MM.1S (cell line): ENCODE results near the gene AATK.

Source experiments
- DNase-seq: peaks from one replicate; pipeline ENCODE4 v3.0.0-alpha.2; 2015
- H2AFZ ChIP-seq: fragments of 300-600 bp; sonication (generic); 2 replicates; pipeline ENCODE4 v1.6.0; 2016; ENCODE audit warnings: antibody characterized with exemption, low read length
- H3F3A ChIP-seq: fragments of 300-600 bp; sonication (generic); 2 replicates; pipeline ENCODE4 v1.6.1; 2016; ENCODE audit warnings: mild to moderate bottlenecking, antibody characterized with exemption, low read length, moderate library complexity, mixed read lengths; ENCODE audit not compliant: insufficient read depth
- H3K27ac ChIP-seq: fragments of 300-600 bp; sonication (generic); 2 replicates; pipeline ENCODE4 v1.5.1; 2016; ENCODE audit warnings: mild to moderate bottlenecking, low read length
- H3K27me3 ChIP-seq: fragments of 300-600 bp; sonication (generic); replicated peaks from 2 replicates; pipeline ENCODE4 v1.6.0; 2016; ENCODE audit warnings: low read length; ENCODE audit not compliant: insufficient read depth
- H3K36me3 ChIP-seq: fragments of 300-600 bp; sonication (generic); replicated peaks from 2 replicates; pipeline ENCODE4 v1.6.1; 2016; ENCODE audit warnings: mild to moderate bottlenecking, low read length, mixed read lengths; ENCODE audit not compliant: insufficient read depth
- H3K4me1 ChIP-seq: fragments of 300-600 bp; sonication (generic); 2 replicates; pipeline ENCODE4 v1.6.1; 2016; ENCODE audit warnings: low read length, mixed read lengths
- H3K4me2 ChIP-seq: fragments of 300-600 bp; sonication (generic); 2 replicates; pipeline ENCODE4 v1.6.0; 2016; ENCODE audit warnings: low read depth, low read length
- H3K4me3 ChIP-seq: fragments of 300-600 bp; sonication (generic); 2 replicates; pipeline ENCODE4 v1.5.1; 2016; ENCODE audit warnings: low read length, mixed read lengths
- H3K79me2 ChIP-seq: fragments of 300-600 bp; sonication (generic); 2 replicates; pipeline ENCODE4 v1.6.1; 2016; ENCODE audit warnings: mixed run types, low read length, mixed read lengths
- H3K9ac ChIP-seq: fragments of 300-600 bp; sonication (generic); 2 replicates; pipeline ENCODE4 v1.6.1; 2016; ENCODE audit warnings: low read length, mixed read lengths
- H3K9me2 ChIP-seq: fragments of 300-600 bp; sonication (generic); replicated peaks from 2 replicates; pipeline ENCODE4 v1.6.1; 2016; ENCODE audit warnings: mild to moderate bottlenecking, low read length, mixed read lengths; ENCODE audit not compliant: insufficient read depth
- H3K9me3 ChIP-seq: fragments of 300-600 bp; sonication (generic); replicated peaks from 2 replicates; pipeline ENCODE4 v1.6.1; 2016; ENCODE audit warnings: mild to moderate bottlenecking, low read length, mixed read lengths; ENCODE audit not compliant: insufficient read depth
- H4K20me1 ChIP-seq: fragments of 300-600 bp; sonication (generic); 2 replicates; pipeline ENCODE4 v1.6.1; 2016; ENCODE audit warnings: mild to moderate bottlenecking, low read length, moderate library complexity, mixed read lengths; ENCODE audit not compliant: insufficient read depth
- CTCF ChIP-seq: fragments of 300-600 bp; sonication (generic); IDR thresholded peaks from 2 replicates; pipeline ENCODE4 v1.5.1; 2016; ENCODE audit warnings: antibody characterized with exemption, low read length, mixed read lengths
- EZH2 ChIP-seq: fragments of 300-600 bp; sonication (generic); optimal IDR thresholded peaks from 2 replicates; pipeline ENCODE3; 2017; ENCODE audit warnings: low read depth, mild to moderate bottlenecking, antibody characterized with exemption, low read length, mixed read lengths
- EZH2phosphoT487 ChIP-seq: fragments of 300-600 bp; sonication (generic); IDR thresholded peaks from 2 replicates; pipeline ENCODE4 v1.6.1; 2018; ENCODE audit warnings: antibody characterized with exemption, low read length

The AATK gene

DNA sequence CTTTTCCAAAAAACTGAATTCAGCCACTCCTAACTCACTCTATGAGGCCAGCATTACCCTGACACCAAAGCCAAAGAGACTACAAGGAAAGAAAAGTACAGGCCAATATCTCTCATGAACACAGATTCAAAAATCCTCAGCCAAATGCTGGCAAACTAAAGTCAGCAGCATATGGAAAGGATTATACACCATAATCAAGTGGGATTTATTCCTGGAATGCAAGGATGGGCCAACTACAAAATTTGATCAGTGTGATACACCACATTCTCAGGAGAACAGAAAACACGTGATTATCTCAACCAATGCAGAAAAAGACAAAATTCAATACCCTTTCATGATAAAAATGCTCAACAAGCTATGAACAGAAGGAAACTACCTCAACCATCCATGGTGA lies 7.7 kb upstream of the AATK start:
- Histone ChIP-seq H3K4me2 (no peak overlapping the region), H3K9me2 (no peaks in the 10 kb centered on the region), H3K4me1 (no peaks in the 10 kb centered on the region), H2AFZ (no peak overlapping the region), H3K79me2 (no peaks in the 10 kb centered on the region), H3K4me3 (no peak overlapping the region), H3K36me3 (no peaks in the 10 kb centered on the region), H3K9ac (no peak overlapping the region), H3F3A (no peaks in the 10 kb centered on the region), H3K9me3 (no peaks in the 10 kb centered on the region), H4K20me1 (no peaks in the 10 kb centered on the region), H3K27me3 (peaks cover 91% of the 10 kb centered on the region), H3K27ac (no peak overlapping the region)
- no peak for DNase-seq
- TF ChIP-seq EZH2phosphoT487 (no peak), EZH2 (no peak), CTCF (no peak)

DNA sequence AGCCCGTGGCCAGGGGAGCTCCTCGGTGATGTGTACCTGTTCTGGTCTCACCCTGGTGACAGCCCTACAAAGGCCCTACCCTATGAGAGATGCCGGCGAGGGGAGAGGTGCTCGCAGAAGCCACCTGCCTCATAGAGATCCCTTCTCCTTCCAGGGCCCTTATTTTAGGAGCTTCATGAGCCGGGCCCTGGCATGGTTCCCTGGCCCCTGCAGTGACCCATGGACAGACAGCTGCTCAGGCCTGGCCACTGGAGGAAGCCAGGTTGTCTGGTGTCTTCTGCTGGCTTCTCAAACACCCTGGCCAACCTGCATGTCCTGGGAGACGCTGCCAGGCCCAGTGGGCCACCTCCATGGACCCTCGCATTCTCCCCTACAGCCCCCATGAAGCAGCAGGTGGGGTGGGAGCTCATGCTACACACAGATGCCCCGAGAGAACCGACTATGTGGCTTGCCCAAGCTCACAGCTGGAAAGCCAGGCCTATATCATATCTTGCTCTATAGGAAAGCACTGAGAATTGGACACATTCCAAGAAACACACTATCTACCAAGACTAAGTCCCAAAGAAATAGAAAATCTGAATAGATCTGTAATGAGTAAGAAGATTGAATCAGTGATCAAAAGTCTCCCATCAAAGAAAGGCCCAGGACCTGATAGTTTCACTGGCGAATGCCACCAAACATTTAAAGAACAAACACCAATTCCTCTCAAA lies 7.2 kb upstream of the AATK start:
- TF ChIP-seq EZH2, result no peak
- TF ChIP-seq EZH2phosphoT487, result no peak
- TF ChIP-seq CTCF, result no peak
- Histone ChIP-seq H4K20me1 (no peaks in the 10 kb centered on the region), H3K9me2 (no peaks in the 10 kb centered on the region), H3K79me2 (no peaks in the 10 kb centered on the region), H3K4me1 (no peaks in the 10 kb centered on the region), H3F3A (no peaks in the 10 kb centered on the region), H3K27me3 (peaks cover 91% of the 10 kb centered on the region), H3K9me3 (no peaks in the 10 kb centered on the region), H3K4me2 (no peak overlapping the region), H3K27ac (no peak overlapping the region), H3K36me3 (no peaks in the 10 kb centered on the region), H3K4me3 (no peak overlapping the region), H3K9ac (no peak overlapping the region), H2AFZ (no peak overlapping the region)
- no peak for DNase-seq

DNA sequence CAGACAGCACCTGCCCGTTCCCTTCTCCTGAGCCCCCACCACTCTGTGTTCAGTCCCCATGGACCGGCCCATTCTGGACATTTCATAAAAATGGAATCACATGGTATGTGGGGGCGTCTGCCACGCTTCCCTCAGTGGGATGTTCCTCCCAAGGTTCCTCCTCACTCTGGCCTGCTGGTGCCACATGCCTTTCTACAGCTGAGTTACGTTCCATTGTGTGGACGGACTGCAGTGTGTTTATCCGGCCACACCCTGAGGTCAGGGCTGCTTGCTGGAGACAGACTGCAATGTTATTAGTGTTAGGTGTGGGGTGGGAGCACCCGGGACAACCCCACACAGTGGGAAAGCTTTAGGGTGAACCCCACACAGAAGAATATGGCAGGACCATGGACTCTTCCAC lies 5.9 kb upstream of the AATK start:
- no peak overlapping the region for H3K4me2 ChIP-seq
- no peak for TF ChIP-seq EZH2phosphoT487
- TF ChIP-seq CTCF, result no peak
- TF ChIP-seq EZH2, result no peak
- no peak for DNase-seq
- no peak overlapping the region for H3K9ac ChIP-seq
- H3K4me3 ChIP-seq, result no peak overlapping the region
- no peaks in the 10 kb centered on the region for H3K9me2 ChIP-seq
- H3K27me3 ChIP-seq, result peaks cover 91% of the 10 kb centered on the region
- H3K27ac ChIP-seq, result no peak overlapping the region
- H2AFZ ChIP-seq, result no peak overlapping the region
- no peaks in the 10 kb centered on the region for H3K36me3 ChIP-seq
- no peaks in the 10 kb centered on the region for H3F3A ChIP-seq
- H3K4me1 ChIP-seq, result no peaks in the 10 kb centered on the region
- no peaks in the 10 kb centered on the region for H3K79me2 ChIP-seq
- no peaks in the 10 kb centered on the region for H3K9me3 ChIP-seq
- H4K20me1 ChIP-seq, result no peaks in the 10 kb centered on the region
